Body of pancreas (tissue), 4 donors: ENCODE data around the gene SHROOM2. TPM values are rescaled to one million over a fixed set of nuclear protein-coding genes. Genes with fewer than 3 reads are reported as not detected.

ENCODE experiments used
- ATAC-seq: fragments of 150-250 bp; one replicate; pipeline ENCODE4 v1.9.1; 2016
- DNase-seq, 4 donors: peaks; one replicate each; pipeline ENCODE4 v3.0.0-alpha.2; 2019
- H3K27ac ChIP-seq, 4 donors: fragments of 200-600 bp; sonication (generic); 1 replicate in 3 of 4; 2 replicates in 1 of 4; pipeline versions ENCODE4 v1.5.1 to v1.6.1; 2016 to 2019; ENCODE audit warnings: mild to moderate bottlenecking in 1 of 4, mixed read lengths in 1 of 4, moderate library complexity in 1 of 4
- H3K27me3 ChIP-seq, 2 donors: fragments of 200-600 bp; sonication (generic); one replicate each; pipeline ENCODE4 v1.6.0; 2016; ENCODE audit warnings: mild to moderate bottlenecking in 1 of 2
- H3K36me3 ChIP-seq, 2 donors: fragments of 200-600 bp; sonication (generic); replicated peaks in 1 of 2; 2 replicates each; pipeline ENCODE4 v1.5.1; 2016; ENCODE audit warnings: low read depth in 2 of 2; ENCODE audit not compliant: insufficient read depth in 1 of 2
- H3K4me1 ChIP-seq: fragments of 200-600 bp; sonication (generic); one replicate; pipeline ENCODE4 v1.6.0; 2016
- H3K4me3 ChIP-seq, 2 donors: fragments of 200-600 bp; sonication (generic); 1 replicate in 1 of 2; 2 replicates in 1 of 2; pipeline ENCODE4 v1.5.1; 2016 to 2019
- H3K9me3 ChIP-seq, 3 donors: fragments of 200-600 bp; sonication (generic); 1 replicate in 2 of 3; 2 replicates in 1 of 3; pipeline ENCODE4 v1.5.1; 2016
- CTCF ChIP-seq, 7 experiments: fragments of 450-650 bp in 4 of 7; fragments of 200-600 bp in 3 of 7; sonication (generic) in 3 of 7; IDR thresholded peaks; one replicate each; pipeline ENCODE4 v1.5.1; 2016 to 2019; ENCODE audit warnings: antibody characterized with exemption in 7 of 7
- POLR2A ChIP-seq, 3 donors: fragments of 450-650 bp; IDR thresholded peaks; one replicate each; pipeline ENCODE4 v1.6.1; 2016; ENCODE audit warnings: antibody characterized with exemption in 3 of 3, mild to moderate bottlenecking in 2 of 3
- WGBS, 2 donors: methylation state at CpG; one replicate each; pipeline ENCODE4 v1.1.5; 2017; 5-methylcytosine and 5-hydroxymethylcytosine counted together
- intact Hi-C: fragments of 100-400 bp; cut with DNase I; formaldehyde crosslinking; loops from one replicate; pipeline ENCODE4 v1.15.1; 2023
- total RNA-seq, 2 donors: library from RNA; depleted of rRNA; stranded (reverse); fragments of >200 nt; gene quantifications; one replicate each; pipeline ENCODE4 v1.1.0, GENCODE V29; 2016

The SHROOM2 gene
- total RNA-seq, 2 donors from 2014 or later: 9.9 TPM

- Histone ChIP-seq H3K27me3 (no peaks in the 10 kb centered on the region), H3K9me3 (no peaks in the 10 kb centered on the region), H3K36me3 (no peaks in the 10 kb centered on the region), H3K4me3 (no peak overlapping the region), H3K4me1 (no peaks in the 10 kb centered on the region), H3K27ac (peak overlapping the region in 1 of 4 donors; percentile 8)
- no peak for TF ChIP-seq POLR2A (IDR thresholded peaks at IDR 0.05)
- TF ChIP-seq CTCF (IDR thresholded peaks at IDR 0.05): no peak
- no peak for DNase-seq
- no peak for ATAC-seq
- WGBS, 2 donors: 64 to 71% methylated on average over 1 of the region's 1 CpG
- intact Hi-C loops: no loop called here
Measured at GRCh38 chrX:9871701-9872268, 85.6 kb downstream of the SHROOM2 start.

- ATAC-seq: no peak
- DNase-seq: no peak
- Histone ChIP-seq H3K4me3 (no peak overlapping the region), H3K27ac (no peak overlapping the region), H3K9me3 (no peaks in the 10 kb centered on the region), H3K27me3 (no peaks in the 10 kb centered on the region), H3K4me1 (no peaks in the 10 kb centered on the region), H3K36me3 (no peaks in the 10 kb centered on the region)
- no peak for TF ChIP-seq CTCF (IDR thresholded peaks at IDR 0.05)
- TF ChIP-seq POLR2A (IDR thresholded peaks at IDR 0.05): no peak
- intact Hi-C loops: no loop called here
- WGBS, 2 donors: 88 to 89% methylated on average over 1 to 12 of the region's 12 CpGs
Measured at GRCh38 chrX:9873360-9873759, 87.1 kb downstream of the SHROOM2 start.

GRCh38 chrX:9873952-9874351 lies 87.7 kb downstream of the SHROOM2 start:
- peak in 3 of 4 donors; percentile 16 to 36 (median 25) for DNase-seq
- no peak for ATAC-seq
- intact Hi-C loops: no loop called here
- no peaks in the 10 kb centered on the region for H3K9me3 ChIP-seq
- no peak overlapping the region for H3K4me3 ChIP-seq
- no peaks in the 10 kb centered on the region for H3K27me3 ChIP-seq
- H3K4me1 ChIP-seq: no peaks in the 10 kb centered on the region
- H3K36me3 ChIP-seq: no peaks in the 10 kb centered on the region
- 46 to 54% methylated on average over 9 of the region's 9 CpGs for WGBS, 2 donors
- H3K27ac ChIP-seq: no peak overlapping the region
- TF ChIP-seq POLR2A (IDR thresholded peaks at IDR 0.05) (no peak), CTCF (IDR thresholded peaks at IDR 0.05) (peak in 6 of 7 experiments; percentile 20 to 42 (median 30))

GRCh38 chrX:9874483-9874882 lies 88.3 kb downstream of the SHROOM2 start:
- 32 to 75% methylated on average over 2 to 6 of the region's 6 CpGs for WGBS, 2 donors
- TF ChIP-seq CTCF (IDR thresholded peaks at IDR 0.05): no peak
- TF ChIP-seq POLR2A (IDR thresholded peaks at IDR 0.05): no peak
- no peak for ATAC-seq

GRCh38 chrX:9875801-9876200 lies 89.6 kb downstream of the SHROOM2 start:
- Histone ChIP-seq H3K36me3 (no peaks in the 10 kb centered on the region), H3K27me3 (no peaks in the 10 kb centered on the region), H3K9me3 (no peaks in the 10 kb centered on the region), H3K4me1 (no peaks in the 10 kb centered on the region), H3K4me3 (no peak overlapping the region), H3K27ac (no peak overlapping the region)
- no peak for TF ChIP-seq POLR2A (IDR thresholded peaks at IDR 0.05)
- no peak for TF ChIP-seq CTCF (IDR thresholded peaks at IDR 0.05)
- WGBS, 2 donors: 56 to 91% methylated on average over 3 of the region's 3 CpGs
- ATAC-seq: no peak
- DNase-seq: no peak
- intact Hi-C loops: no loop called here

More at GRCh38 chrX:9874483-9874882, 88.3 kb downstream of the SHROOM2 start:
- intact Hi-C loops: no loop called here
- Histone ChIP-seq H3K4me1 (no peaks in the 10 kb centered on the region), H3K9me3 (no peaks in the 10 kb centered on the region), H3K27me3 (no peaks in the 10 kb centered on the region), H3K27ac (no peak overlapping the region), H3K4me3 (no peak overlapping the region), H3K36me3 (no peaks in the 10 kb centered on the region)
- no peak for DNase-seq
